ENCODE results near the gene PHLDA1.

PHLDA1 gene

GRCh38 chr12:76031414-76032042, at the start of gene PHLDA1:
TSS of gene PHLDA1 (minus strand) at chr12:76031776.
- peak; percentile 90 to 98 for DNase-seq

- DNase-seq: peak in 1 of 2 experiments; percentile 7
These were observed 49.3 kb upstream of the PHLDA1 start for GRCh38 chr12:76080729-76081415.

DNA sequence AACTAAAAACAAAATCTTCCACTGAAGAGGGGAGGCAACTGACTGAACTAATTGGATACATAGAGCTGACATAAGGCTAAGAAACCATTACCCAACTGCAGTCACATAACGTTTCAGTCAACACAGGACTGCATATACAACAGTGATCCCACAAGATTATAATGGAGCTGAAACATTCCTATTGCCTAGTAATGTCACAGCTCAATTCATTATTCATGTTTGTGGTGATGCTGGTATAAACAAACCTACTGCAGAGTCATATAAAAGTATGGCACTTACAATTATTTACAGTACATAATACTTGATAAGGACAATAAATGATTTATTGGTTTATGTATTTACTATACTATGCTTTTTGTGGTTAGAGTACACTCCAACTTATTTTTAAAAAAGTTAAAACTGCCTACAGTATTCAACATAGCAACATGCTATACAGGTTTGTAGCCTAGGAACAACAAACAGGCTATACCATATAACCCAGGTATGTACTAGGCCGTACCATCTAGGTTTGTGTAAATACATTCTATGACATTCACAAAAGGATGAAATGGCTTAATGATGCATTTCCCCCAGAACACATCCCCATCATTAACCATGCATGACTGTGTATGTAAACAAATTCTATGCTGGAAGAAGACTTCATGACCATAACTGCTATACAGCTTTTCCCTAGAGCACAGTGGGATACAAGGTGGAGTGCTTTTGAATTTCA, 48.6 kb upstream of the PHLDA1 start:
- no peak for DNase-seq

DNA sequence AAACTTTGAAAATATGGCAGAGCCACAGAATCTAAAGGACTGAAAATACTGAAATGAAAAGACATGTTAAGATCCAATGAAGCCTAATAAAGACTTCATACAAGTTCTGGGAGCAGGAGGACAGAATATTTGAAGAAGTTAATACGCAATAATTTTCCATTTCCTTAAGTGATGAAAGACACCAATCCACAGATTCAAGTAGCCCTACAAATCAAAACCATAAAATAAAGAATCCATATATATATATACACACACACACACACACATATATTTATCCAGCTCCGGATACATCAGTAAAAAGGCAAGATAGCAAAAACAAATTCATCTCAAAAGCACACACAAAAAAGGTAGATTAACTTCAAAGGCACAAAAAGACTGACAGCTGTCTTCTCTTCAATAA, 47.2 kb upstream of the PHLDA1 start:
- no peak for DNase-seq

- DNase-seq: no peak
These were observed 43.9 kb upstream of the PHLDA1 start for GRCh38 chr12:76075448-76075847.

DNA sequence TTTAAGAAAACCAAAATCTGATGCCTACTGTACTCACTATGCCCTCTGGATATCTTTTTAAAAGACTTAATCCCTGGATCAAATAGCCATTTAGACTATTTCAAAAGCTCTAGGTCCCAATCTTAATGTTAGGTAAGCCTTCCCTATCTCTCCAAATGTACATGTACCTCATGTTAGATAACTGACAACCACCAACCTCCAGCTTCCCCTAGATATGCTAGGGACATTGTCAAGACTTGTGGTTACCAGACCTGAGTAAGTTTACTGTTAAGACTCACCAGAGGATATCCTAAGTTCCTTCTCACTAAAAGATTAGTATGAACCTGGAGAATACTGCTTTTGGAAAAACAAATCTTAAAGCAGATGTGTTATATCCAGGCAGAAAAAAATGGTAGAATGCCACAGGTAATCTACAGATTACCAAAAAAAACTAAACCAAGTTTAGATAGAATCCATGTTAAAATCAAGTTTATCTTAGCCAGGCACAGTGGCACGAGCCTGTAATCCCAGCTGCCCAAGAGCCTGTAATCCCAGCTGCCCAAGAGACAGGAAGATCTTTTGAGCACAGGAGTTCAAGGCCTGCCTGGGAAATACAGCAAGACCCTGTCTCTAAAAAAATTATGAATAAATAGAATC, 43.2 kb upstream of the PHLDA1 start:
- no peak for DNase-seq

DNA sequence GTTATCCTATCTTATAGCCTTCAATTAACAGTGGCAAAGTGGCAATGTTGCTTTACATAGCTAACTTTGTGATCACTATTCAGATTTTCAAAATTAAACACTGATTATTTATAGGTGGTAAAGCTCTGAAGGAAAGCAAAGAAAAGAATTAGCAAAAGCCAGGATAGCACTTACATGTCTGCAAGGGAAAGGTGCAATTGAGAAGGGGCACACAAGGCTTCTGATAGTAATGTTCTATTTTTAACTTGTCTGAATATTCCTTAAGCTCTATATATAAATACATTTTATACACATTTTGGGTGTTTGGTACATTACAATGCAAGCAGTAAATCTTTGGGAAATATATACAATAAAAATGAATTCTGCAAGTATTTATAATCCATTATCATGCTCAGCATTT, 42.0 kb upstream of the PHLDA1 start:
- no peak for DNase-seq

DNA sequence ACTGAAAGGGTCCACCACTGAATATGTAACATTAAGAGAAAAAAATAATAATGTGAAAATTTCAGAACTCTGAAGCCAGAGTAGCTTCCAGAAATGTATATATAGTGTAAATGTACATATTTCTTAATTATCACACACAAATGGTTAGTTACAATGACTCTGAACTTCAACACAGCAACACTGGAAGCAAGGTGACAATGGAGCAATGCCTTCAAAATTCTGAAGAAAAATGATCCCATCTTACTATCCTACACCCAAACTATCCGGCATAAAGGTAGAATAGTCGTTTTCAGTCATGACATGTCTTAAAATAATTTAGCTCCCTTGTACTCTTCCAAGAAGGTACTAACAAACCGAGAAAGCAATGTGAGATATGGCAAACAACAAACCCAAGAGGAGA, 41.0 kb upstream of the PHLDA1 start:
- DNase-seq: no peak

GRCh38 chr12:76069339-76069738, 37.8 kb upstream of the PHLDA1 start:
- DNase-seq: no peak

DNA sequence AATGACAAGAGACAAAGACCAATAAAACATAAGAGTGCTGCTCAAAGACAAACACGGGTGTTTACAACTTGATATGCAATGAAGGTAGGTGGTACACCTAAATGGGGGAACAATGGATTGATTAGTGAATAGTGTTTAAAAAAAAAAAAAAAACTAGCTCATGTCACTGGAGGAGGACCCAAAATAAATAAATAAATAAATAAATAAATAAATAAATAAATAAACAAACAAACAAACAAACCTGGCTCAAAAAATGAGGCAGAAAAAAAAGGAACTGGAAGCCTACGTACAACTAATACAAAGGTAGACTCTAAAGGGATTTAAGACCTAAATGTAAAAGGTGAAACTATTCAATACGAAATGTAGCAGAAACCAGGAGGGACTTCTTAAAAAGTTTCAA, 34.3 kb upstream of the PHLDA1 start:
- DNase-seq: no peak

DNA sequence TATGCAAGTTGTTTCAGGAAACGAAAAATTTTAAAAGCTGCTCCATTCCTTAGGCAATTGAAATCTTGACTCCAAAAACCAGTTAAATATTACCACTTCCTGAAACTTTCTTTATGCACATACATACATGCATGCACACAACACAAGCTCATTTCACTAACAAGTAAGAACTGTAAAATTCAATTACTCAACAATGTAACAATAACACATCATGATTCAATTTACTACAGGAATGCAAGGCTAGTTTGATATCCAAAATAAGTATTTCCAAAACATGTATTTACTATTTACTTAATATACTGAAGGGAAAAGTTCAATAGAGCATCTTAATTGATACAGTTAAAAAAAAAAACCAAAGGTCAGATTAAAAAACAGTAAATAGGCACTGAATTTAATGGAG, 33.3 kb upstream of the PHLDA1 start:
- DNase-seq: no peak

GRCh38 chr12:76060111-76060510, 28.5 kb upstream of the PHLDA1 start:
- no peak for DNase-seq

- no peak for DNase-seq
These were observed 25.8 kb upstream of the PHLDA1 start for GRCh38 chr12:76057326-76057725.

DNA sequence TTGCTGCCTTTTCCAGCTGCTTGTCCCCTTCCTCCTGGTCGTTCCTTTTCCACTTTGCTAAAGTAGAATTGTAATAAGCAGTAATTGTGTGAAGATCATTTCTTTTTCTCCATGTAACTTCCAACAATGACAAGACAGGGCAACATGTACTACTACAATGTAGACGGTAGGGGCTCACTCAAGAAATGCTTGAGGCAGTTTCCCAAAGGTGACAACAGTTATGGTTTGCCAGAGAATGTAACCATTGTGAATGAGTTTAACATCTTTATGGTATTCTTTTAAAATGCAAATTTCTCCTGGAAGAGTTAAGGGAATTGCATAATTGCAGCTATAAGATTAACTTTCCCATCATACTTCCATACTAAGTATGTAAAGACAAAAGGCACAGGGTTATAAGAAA, 23.8 kb upstream of the PHLDA1 start:
- no peak for DNase-seq

- DNase-seq: no peak
These were observed 18.1 kb upstream of the PHLDA1 start for GRCh38 chr12:76049575-76050251.

DNA sequence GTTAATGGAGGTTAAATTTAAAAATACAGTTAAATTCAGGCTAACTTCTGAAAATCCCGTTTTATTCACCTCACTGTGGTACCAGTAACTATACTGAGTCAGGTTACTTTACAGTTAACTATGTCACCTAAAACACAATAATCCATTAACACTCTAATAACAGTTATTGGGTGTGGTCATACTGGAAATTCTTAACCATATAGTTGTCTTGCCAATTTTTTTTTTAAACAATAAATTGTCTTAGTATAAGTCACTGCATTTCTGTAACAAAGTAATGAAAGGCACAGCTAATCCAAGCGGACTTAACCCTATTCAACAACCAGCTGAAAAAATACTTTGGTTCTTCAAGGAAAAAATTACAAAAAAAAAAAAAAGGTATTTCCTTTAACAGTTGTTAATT, 16.2 kb upstream of the PHLDA1 start:
- DNase-seq: no peak

DNA sequence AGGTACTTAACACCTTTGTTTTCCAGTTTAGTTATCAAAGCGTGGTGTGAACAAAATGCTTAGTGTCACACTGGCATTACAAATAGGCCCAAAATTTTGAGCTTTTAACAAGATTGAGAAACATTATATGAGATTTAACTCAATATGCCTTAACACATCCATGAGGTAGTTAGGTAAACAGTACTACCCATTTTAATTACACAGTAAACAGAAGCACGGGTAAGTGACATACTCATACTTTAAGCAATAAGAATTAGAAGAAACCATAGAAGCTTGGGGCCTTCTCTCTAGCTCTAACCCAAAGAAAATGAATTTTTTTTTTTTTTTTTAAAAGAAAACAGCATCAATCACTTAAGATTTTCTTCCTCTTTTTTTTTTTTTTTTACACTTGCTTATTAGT, 15.5 kb upstream of the PHLDA1 start:
- no peak for DNase-seq

DNA sequence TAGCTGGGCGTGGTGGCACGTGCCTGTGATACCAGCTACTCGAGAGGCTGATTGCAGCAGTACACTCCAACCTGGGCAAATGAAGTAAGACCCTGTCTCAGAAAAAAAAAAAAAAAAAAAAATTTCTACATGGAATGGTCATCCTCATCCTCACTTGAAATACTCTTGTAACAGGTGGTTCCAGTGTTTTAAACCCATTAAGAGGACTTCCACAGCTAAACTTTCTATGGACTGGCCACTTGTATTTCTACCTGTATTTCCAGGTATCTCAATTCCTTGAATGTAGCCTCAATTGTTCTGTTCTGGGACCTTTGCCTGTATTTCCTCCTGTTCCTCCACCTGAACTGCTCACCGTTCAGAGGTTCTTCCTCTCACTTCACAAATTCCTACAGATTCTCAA, 11.8 kb upstream of the PHLDA1 start:
- no peak for DNase-seq

DNA sequence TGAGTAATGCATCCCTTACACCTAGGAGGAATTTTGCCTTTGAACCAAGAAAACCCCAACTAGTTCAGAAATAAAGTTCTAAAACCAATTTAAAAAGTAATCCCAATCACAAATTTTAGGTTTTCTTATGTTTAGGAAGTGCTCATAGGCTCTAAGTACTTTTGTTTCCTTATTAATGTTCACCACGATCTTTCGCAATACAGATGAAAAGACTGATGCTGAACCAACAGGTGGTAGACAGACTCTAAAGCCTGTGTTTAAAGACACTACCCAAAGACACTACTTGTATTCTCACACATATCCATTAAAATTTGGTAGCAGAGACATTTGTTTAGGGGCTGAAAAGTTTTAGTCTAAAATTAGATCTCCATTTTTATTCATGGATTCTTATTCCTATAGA, 10.6 kb upstream of the PHLDA1 start:
- DNase-seq: no peak

- no peak for DNase-seq
These were observed 9.8 kb upstream of the PHLDA1 start for GRCh38 chr12:76041406-76041805.

GRCh38 chr12:76040461-76040860, 8.9 kb upstream of the PHLDA1 start:
- no peak for DNase-seq

DNA sequence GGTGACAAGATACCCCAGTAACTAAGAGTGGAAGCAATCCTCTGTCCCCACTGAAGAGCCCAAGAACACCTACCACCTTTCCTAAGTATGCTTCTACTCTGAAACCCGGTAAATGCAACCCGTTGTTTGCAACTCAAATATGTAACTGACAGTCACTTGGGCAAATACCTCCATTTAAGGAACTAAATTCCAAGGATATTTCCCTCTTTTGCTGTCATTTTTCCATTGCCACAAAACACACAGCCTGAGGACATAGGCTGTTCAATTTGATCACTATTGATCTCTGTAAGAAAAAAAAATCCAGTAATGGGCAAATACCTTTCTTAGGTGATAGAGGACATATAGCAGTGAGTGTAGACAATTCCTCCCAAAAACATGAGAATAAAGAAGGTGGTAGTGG, 6.6 kb upstream of the PHLDA1 start:
- no peak for DNase-seq

Measured in NCI-H446 (cell line).